ENCODE results near the gene OPRL1.

OPRL1 gene

GRCh38 chr20:64146301-64146935 is 66.5 kb downstream of the OPRL1 start:
- H3K4me1 Mint-ChIP-seq: peaks cover 16% of the 10 kb centered on the region
- H3K36me3 Mint-ChIP-seq (ENCODE audit: low read depth): peaks cover 9% of the 10 kb centered on the region
- peaks cover 19% of the 10 kb centered on the region for H3K9me3 Mint-ChIP-seq
- H3K27ac Mint-ChIP-seq: no peak overlapping the region
- TF ChIP-seq, protein P1, sequence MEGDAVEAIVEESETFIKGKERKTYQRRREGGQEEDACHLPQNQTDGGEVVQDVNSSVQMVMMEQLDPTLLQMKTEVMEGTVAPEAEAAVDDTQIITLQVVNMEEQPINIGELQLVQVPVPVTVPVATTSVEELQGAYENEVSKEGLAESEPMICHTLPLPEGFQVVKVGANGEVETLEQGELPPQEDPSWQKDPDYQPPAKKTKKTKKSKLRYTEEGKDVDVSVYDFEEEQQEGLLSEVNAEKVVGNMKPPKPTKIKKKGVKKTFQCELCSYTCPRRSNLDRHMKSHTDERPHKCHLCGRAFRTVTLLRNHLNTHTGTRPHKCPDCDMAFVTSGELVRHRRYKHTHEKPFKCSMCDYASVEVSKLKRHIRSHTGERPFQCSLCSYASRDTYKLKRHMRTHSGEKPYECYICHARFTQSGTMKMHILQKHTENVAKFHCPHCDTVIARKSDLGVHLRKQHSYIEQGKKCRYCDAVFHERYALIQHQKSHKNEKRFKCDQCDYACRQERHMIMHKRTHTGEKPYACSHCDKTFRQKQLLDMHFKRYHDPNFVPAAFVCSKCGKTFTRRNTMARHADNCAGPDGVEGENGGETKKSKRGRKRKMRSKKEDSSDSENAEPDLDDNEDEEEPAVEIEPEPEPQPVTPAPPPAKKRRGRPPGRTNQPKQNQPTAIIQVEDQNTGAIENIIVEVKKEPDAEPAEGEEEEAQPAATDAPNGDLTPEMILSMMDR (IDR thresholded peaks at IDR 0.05): no peak
- no peak for DNase-seq
- H3K4me3 Mint-ChIP-seq: no peak overlapping the region
- peaks cover 40% of the 10 kb centered on the region for H3K27me3 Mint-ChIP-seq (ENCODE audit: low read depth, poor library complexity)

GRCh38 chr20:64146936-64147477 is 67.1 kb downstream of the OPRL1 start:
- H3K4me3 Mint-ChIP-seq: no peak overlapping the region
- peaks cover 35% of the 10 kb centered on the region for H3K27me3 Mint-ChIP-seq (ENCODE audit: low read depth, poor library complexity)
- TF ChIP-seq, protein P1 (IDR thresholded peaks at IDR 0.05): no peak
- peaks cover 19% of the 10 kb centered on the region for H3K9me3 Mint-ChIP-seq
- no peak overlapping the region for H3K27ac Mint-ChIP-seq
- H3K36me3 Mint-ChIP-seq (ENCODE audit: low read depth): peaks cover 9% of the 10 kb centered on the region
- no peak for DNase-seq
- peaks cover 15% of the 10 kb centered on the region for H3K4me1 Mint-ChIP-seq

DNA sequence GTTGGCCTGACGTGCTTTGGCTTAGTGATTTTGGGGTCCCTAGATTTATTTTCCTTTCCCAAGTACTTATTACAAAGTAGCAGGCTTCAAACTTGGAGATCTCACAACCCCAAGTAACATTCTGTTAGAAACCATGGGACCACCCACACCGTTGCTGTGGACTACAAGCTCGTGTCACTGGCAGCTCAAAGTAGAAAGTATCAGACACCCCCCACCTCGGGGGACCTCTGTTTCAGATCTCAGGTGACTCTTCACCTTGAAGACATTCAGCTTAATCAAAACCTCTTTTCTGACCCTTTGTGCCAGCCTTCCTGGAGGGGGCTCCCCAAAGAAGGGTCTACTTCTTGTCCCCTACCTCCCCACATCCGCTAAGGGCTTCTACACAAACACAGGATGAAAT is 68.7 kb downstream of the OPRL1 start:
- DNase-seq: no peak
- H3K36me3 Mint-ChIP-seq (ENCODE audit: low read depth): peaks cover 9% of the 10 kb centered on the region

DNA sequence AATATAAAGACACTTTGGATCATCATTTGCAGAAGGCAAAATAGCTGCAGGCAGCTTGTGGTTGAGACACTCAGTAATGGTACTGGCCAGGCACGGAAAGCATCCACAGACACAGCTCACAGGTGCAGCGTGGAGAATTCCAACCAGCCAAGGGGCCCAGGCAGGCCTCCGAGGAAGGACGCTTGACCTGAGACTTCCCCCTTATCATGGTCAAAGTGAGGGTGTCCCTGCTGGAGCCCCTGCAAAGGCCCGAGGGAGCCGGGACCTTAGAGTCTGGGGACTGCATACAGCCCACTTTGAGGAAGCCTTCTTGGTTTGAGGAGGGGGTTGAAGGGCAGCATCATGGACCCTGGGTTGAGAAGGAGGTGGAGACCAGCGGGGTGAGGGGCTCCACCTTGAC is 69.3 kb downstream of the OPRL1 start:
- Mint-ChIP-seq H3K27me3 (ENCODE audit: low read depth, poor library complexity) (peaks cover 26% of the 10 kb centered on the region), H3K36me3 (ENCODE audit: low read depth) (peaks cover 8% of the 10 kb centered on the region), H3K4me3 (no peak overlapping the region), H3K27ac (no peak overlapping the region), H3K4me1 (no peaks in the 10 kb centered on the region), H3K9me3 (peaks cover 17% of the 10 kb centered on the region)
- TF ChIP-seq, protein P1 (IDR thresholded peaks at IDR 0.05): no peak
- DNase-seq: no peak

More for the DNA sequence above, 68.7 kb downstream of the OPRL1 start:
- H3K27me3 Mint-ChIP-seq (ENCODE audit: low read depth, poor library complexity): peaks cover 26% of the 10 kb centered on the region
- no peaks in the 10 kb centered on the region for H3K4me1 Mint-ChIP-seq
- H3K27ac Mint-ChIP-seq: no peak overlapping the region
- no peak overlapping the region for H3K4me3 Mint-ChIP-seq
- H3K9me3 Mint-ChIP-seq: peaks cover 19% of the 10 kb centered on the region
- TF ChIP-seq, protein P1 (IDR thresholded peaks at IDR 0.05): no peak

DNA sequence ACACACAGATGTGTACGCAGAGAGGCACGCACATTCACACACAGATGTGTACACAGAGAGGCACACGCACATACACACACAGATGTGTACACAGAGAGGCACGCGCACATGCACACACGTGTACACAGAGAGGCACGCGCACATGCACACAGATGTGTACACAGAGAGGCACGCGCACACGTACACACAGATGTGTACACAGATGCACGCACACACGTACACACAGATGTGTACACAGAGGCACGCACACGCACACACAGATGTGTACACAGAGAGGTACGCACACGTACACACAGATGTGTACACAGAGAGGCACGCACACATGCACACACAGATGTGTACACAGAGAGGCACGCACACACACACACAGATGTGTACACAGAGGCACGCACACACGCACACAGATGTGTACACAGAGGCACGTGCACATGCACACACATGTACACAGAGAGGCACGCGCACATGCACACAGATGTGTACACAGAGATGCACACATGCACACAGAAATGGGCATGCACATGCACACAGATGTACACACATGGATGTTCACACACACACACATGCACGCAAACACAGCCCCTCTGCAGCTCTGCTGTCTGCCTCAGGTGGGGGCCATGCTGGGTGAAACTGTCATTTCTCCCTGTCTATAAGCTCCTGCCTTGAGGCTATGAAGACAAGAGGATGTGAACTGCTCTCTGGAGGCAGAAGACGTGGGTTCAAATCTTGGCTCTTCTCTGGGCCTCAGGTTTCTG is 70.1 kb downstream of the OPRL1 start:
- TF ChIP-seq, protein P1 (IDR thresholded peaks at IDR 0.05): no peak
- no peak for DNase-seq
- no peaks in the 10 kb centered on the region for H3K4me1 Mint-ChIP-seq
- H3K27ac Mint-ChIP-seq: no peak overlapping the region
- H3K9me3 Mint-ChIP-seq: peaks cover 8% of the 10 kb centered on the region
- peaks cover 27% of the 10 kb centered on the region for H3K27me3 Mint-ChIP-seq (ENCODE audit: low read depth, poor library complexity)
- no peaks in the 10 kb centered on the region for H3K36me3 Mint-ChIP-seq (ENCODE audit: low read depth)
- no peak overlapping the region for H3K4me3 Mint-ChIP-seq
